Tibial artery (tissue), 4 donors: ENCODE data around the gene GET4.
A peak's percentile ranks its signal among the peaks of the same experiment; 100 is the strongest.
"Not testable (repeated sequence)": the region's sequence is repeated elsewhere in the genome, so short reads cannot be mapped to it uniquely, and the experiment has no call there.

ENCODE experiments used
- DNase-seq, 2 donors: peaks; one replicate each; pipeline ENCODE4 v3.0.0-alpha.2; 2019
- H3K27ac ChIP-seq, 2 donors: fragments of 200-600 bp; sonication (generic) in 1 of 2; 1 replicate in 1 of 2; 2 replicates in 1 of 2; pipeline ENCODE4 v1.5.1; 2018 to 2019; ENCODE audit warnings: mild to moderate bottlenecking in 1 of 2
- H3K27me3 ChIP-seq, 2 donors: fragments of 200-600 bp; sonication (generic) in 1 of 2; one replicate each; pipeline versions ENCODE4 v1.5.1 to v1.6.0; 2016 to 2019
- H3K36me3 ChIP-seq, 3 donors: fragments of 200-600 bp; sonication (generic) in 2 of 3; one replicate each; pipeline ENCODE4 v1.5.1; 2016 to 2019; ENCODE audit warnings: mild to moderate bottlenecking in 2 of 3
- H3K4me1 ChIP-seq, 4 donors: fragments of 200-600 bp; sonication (generic) in 2 of 4; 1 replicate in 3 of 4; 2 replicates in 1 of 4; pipeline ENCODE4 v1.5.1; 2016 to 2019
- H3K4me3 ChIP-seq, 2 donors: fragments of 200-600 bp; sonication (generic) in 1 of 2; 1 replicate in 1 of 2; 2 replicates in 1 of 2; pipeline ENCODE4 v1.5.1; 2018 to 2019; ENCODE audit warnings: mild to moderate bottlenecking in 2 of 2
- H3K9me3 ChIP-seq, 3 donors: fragments of 200-600 bp; sonication (generic) in 1 of 3; one replicate each; pipeline ENCODE4 v1.5.1; 2016 to 2019
- intact Hi-C: fragments of 100-400 bp; cut with DNase I; formaldehyde crosslinking; loops from one replicate; pipeline ENCODE4 v1.15.0; 2023; ENCODE audit warnings: low total_unique reads
- TF ChIP-seq, protein P1 (sequence below), 2 experiments: fragments of 200-600 bp in 1 of 2; fragments of 450-650 bp in 1 of 2; IDR thresholded peaks; one replicate each; pipeline ENCODE4 v1.5.1; 2017 to 2019; ENCODE audit warnings: antibody characterized with exemption in 2 of 2, mild to moderate bottlenecking in 1 of 2, moderate library complexity in 1 of 2

GET4 gene

DNA sequence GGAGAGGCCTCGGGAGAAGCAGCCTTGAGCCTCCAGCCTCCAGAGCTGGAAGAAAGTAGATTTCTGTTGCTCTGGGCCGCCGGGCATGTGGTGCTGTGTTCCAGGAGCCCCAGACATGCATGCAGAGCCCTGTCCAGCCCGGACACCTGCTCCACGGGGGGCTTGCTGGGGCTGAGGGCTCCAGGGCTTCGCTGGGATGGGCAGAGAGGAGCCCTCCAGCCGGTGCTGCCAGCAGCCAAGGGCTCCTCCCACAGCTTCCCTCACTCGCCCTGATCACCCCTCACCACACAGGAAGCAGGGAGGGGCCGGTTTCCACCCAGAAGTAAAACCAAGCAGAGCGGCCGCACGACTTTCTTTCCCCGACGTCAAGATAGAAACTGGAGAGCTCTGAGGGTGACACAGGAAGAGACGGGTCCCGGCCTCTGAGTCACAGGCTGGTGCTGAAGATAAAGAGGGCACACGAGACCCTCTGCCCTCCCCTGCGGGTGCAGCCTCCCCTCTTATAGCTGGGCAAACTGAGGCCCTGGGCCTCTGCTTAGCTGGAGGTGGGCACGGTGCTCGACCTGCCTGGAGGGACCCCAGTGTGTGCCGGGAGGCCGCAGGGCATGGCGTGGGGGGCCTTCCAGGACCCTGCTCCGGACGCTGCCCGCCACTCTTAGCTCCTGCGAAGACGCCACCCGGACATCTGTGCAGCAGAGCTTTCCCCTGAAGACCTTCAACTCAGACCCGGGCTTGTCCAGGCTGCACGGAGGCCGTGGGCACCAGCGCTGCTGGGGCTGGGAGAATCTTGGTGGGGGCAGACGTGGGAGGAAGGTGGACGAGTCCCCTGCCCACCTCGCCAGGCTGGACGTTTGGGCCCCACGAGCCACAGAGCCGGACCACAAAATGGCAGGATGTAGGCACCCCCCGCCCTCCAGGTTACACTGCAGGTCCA lies 47.0 kb downstream of the GET4 start:
- Histone ChIP-seq H3K36me3 (no peaks in the 10 kb centered on the region), H3K4me3 (no peak overlapping the region), H3K27ac (no peak overlapping the region), H3K4me1 (peaks cover 0 to 8% (median 6%) of the 10 kb centered on the region in 4 donors), H3K27me3 (no peaks in the 10 kb centered on the region), H3K9me3 (no peaks in the 10 kb centered on the region)
- intact Hi-C loops = no loop called here
- TF ChIP-seq, protein P1, sequence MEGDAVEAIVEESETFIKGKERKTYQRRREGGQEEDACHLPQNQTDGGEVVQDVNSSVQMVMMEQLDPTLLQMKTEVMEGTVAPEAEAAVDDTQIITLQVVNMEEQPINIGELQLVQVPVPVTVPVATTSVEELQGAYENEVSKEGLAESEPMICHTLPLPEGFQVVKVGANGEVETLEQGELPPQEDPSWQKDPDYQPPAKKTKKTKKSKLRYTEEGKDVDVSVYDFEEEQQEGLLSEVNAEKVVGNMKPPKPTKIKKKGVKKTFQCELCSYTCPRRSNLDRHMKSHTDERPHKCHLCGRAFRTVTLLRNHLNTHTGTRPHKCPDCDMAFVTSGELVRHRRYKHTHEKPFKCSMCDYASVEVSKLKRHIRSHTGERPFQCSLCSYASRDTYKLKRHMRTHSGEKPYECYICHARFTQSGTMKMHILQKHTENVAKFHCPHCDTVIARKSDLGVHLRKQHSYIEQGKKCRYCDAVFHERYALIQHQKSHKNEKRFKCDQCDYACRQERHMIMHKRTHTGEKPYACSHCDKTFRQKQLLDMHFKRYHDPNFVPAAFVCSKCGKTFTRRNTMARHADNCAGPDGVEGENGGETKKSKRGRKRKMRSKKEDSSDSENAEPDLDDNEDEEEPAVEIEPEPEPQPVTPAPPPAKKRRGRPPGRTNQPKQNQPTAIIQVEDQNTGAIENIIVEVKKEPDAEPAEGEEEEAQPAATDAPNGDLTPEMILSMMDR (IDR thresholded peaks at IDR 0.05) = no peak
- peak; percentile 79 to 85 for DNase-seq

- peak; percentile 15 to 34 for DNase-seq
- H3K27me3 ChIP-seq, H3K36me3 ChIP-seq, H3K27ac ChIP-seq, H3K9me3 ChIP-seq, H3K4me3 ChIP-seq, intact Hi-C loops, H3K4me1 ChIP-seq: not testable (repeated sequence)
These were observed 47.7 kb downstream of the GET4 start for GRCh38 chr7:924042-924441.

- H3K27ac ChIP-seq = no peak overlapping the region
- intact Hi-C loops = no loop called here
These were observed 48.3 kb downstream of the GET4 start for GRCh38 chr7:924541-925231.

GRCh38 chr7:925601-926000 lies 49.2 kb downstream of the GET4 start:
- H3K9me3 ChIP-seq = no peaks in the 10 kb centered on the region
- peaks cover 0 to 8% (median 6%) of the 10 kb centered on the region in 4 donors for H3K4me1 ChIP-seq
- TF ChIP-seq, protein P1 (IDR thresholded peaks at IDR 0.05) = no peak
- peak; percentile 28 to 72 for DNase-seq
- H3K4me3 ChIP-seq = no peak overlapping the region
- no peaks in the 10 kb centered on the region for H3K27me3 ChIP-seq
- intact Hi-C loops = no loop called here
- H3K36me3 ChIP-seq = no peaks in the 10 kb centered on the region
- no peak overlapping the region for H3K27ac ChIP-seq

More at GRCh38 chr7:924541-925231, 48.3 kb downstream of the GET4 start:
- TF ChIP-seq, protein P1 (IDR thresholded peaks at IDR 0.05) = no peak
- H3K4me1 ChIP-seq = peaks cover 0 to 8% (median 6%) of the 10 kb centered on the region in 4 donors
- H3K36me3 ChIP-seq = no peaks in the 10 kb centered on the region
- no peak overlapping the region for H3K4me3 ChIP-seq
- H3K9me3 ChIP-seq = no peaks in the 10 kb centered on the region
- peak; percentile 24 to 71 for DNase-seq
- H3K27me3 ChIP-seq = no peaks in the 10 kb centered on the region

DNA sequence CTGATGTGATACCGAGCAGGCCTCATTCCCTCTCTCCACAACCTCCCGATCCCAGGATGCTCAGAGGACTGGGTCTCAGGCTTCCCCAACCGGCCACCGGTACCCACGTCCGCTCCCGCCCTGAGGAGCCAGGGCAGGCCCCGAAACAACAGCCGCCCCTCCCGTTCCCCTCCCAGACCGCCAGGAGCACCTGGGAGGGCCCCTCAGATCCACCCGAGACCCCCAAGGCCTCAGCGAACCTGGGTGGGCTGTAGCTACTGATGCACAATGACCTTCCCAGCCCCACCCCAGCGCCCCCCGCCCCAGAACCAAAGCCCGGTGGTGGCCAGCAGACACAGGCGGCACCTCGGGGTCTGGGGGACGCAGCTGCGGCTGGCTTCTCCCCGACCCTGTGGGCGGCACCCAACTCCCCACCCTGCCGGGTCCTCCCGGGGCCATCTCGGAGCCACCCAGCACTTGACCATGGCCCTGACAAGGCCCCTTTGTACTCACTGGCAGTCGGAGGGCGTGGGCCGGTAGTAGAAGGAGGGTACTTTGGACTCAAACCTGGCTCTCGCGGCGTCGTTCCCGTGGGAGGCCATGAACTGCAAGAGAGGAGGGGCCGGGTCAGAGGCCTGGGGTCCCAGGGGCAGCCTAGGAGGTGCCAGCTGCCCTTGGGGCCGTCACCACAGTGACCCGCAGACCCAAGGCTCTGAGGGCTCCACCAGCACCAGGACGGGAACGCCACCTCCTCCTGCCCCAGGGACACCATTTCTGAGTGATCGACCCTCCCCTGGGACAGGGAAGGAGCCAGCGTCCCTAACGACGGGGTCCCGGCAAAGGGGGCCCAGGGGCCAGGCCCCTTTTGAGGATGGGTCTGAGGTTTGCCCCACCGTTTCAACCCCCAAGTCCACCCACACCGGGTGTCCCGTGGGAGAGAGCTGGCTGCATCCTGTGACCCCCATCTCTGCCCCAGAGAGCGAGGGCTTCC lies 50.0 kb downstream of the GET4 start:
- Histone ChIP-seq H3K27ac (no peak overlapping the region), H3K9me3 (no peaks in the 10 kb centered on the region), H3K4me1 (peaks cover 0 to 8% (median 6%) of the 10 kb centered on the region in 4 donors), H3K36me3 (no peaks in the 10 kb centered on the region), H3K27me3 (no peaks in the 10 kb centered on the region), H3K4me3 (no peak overlapping the region)
- peak; percentile 17 to 63 for DNase-seq
- intact Hi-C loops = no loop called here
- TF ChIP-seq, protein P1 (IDR thresholded peaks at IDR 0.05) = no peak
